ENCODE results near the gene SSTR5.

Gene SSTR5

DNA sequence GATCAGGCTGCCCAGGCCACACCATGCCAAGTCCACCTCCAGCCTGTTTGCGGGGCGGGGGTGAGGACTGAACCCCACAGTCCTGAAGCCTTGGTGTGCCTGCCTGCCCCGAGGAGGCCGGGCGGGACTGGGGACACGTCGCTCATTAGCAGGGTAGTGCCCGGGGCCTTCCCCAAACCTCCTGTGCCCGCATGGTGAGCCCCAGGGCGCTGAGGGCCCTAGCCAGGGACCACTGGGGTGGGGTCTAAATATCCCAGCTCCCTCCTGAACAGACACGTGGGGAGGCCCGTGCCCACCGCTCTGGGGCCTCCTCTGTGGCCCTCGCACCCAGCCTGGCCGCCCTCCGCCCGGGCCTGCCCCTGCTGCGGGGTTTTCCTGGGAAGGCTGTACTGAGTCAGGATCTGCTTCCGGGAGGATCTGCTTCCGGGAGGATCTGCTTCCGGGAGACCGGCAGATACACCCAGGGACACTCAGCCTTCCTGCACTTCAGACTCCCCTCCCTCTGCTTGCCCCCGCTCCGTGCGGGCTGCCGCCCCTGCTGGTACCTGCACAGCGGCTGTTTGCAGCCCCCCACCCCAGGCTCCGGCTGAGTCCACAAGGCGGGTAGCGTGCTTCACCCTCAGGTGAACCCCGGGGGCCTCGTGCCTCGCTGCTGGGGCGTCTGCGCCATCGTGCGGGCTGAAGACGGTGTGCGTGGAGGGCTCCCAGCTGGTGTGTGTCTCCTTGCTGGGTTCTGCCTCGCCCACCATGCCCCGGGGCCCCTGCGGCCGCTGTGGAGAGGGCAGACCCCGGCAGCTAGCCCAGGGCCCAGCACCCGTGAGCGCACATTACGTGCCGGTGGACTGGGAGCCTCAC, 56.8 kb downstream of the SSTR5 start:
- DNase-seq (ENCODE audit: low read depth, low spot score): no peak
- Histone ChIP-seq H3K4me1 (ENCODE audit: insufficient read depth, insufficient read length) (peaks cover 20% of the 10 kb centered on the region), H3K9me3 (ENCODE audit: insufficient read depth, low read length) (no peaks in the 10 kb centered on the region), H3K9ac (ENCODE audit: insufficient read length, low read depth) (no peak overlapping the region), H3K4me3 (ENCODE audit: insufficient read length, low read depth) (no peak overlapping the region), H3K36me3 (ENCODE audit: insufficient read depth, insufficient read length, low read length) (no peaks in the 10 kb centered on the region), H3K27me3 (ENCODE audit: insufficient read depth, insufficient read length) (peaks cover 19% of the 10 kb centered on the region)
- TF ChIP-seq SUZ12 (IDR thresholded peaks at IDR 0.05; ENCODE audit: extremely low read depth, insufficient read depth, insufficient read length): no peak
- TF ChIP-seq ZNF274 (IDR thresholded peaks at IDR 0.05; ENCODE audit: low read depth, low read length): no peak
- no peak for TF ChIP-seq YY1 (IDR thresholded peaks at IDR 0.05; ENCODE audit: insufficient read depth, insufficient read length)

DNA sequence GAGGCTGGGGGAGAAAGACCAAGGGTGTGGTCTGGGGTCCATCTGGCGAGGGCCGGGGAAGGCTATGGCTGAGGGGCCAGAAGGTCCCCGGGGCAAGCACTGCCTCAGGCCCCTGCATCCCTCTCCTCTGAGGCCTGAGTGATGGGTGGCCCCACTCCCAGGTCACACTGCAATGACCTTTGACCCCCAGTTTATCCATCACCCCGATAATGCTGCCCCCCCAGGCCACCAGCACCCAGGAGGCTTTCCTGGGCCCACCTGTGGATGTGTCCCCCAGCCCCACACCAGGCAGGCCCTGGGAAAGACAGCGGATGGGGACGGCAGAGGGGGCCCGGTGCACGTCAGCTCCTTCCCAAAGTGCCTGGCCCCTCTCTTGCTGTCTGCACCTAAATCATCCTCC, 57.8 kb downstream of the SSTR5 start:
- TF ChIP-seq YY1 (IDR thresholded peaks at IDR 0.05; ENCODE audit: insufficient read depth, insufficient read length) (no peak), ZNF274 (IDR thresholded peaks at IDR 0.05; ENCODE audit: low read depth, low read length) (no peak), SUZ12 (IDR thresholded peaks at IDR 0.05; ENCODE audit: extremely low read depth, insufficient read depth, insufficient read length) (no peak)
- H3K9ac ChIP-seq (ENCODE audit: insufficient read length, low read depth): no peak overlapping the region
- H3K36me3 ChIP-seq (ENCODE audit: insufficient read depth, insufficient read length, low read length): no peaks in the 10 kb centered on the region
- H3K4me1 ChIP-seq (ENCODE audit: insufficient read depth, insufficient read length): peaks cover 13% of the 10 kb centered on the region
- H3K4me3 ChIP-seq (ENCODE audit: insufficient read length, low read depth): no peak overlapping the region
- H3K9me3 ChIP-seq (ENCODE audit: insufficient read depth, low read length): no peaks in the 10 kb centered on the region
- DNase-seq (ENCODE audit: low read depth, low spot score): no peak
- peaks cover 16% of the 10 kb centered on the region for H3K27me3 ChIP-seq (ENCODE audit: insufficient read depth, insufficient read length)
